Fibroblast of mammary gland (primary cell): Measurements from ENCODE around the gene OR2V1.
"Not testable (repeated sequence)": the region's sequence is repeated elsewhere in the genome, so short reads cannot be mapped to it uniquely, and the experiment has no call there.

Experiments used
- DNase-seq: peaks from one replicate; pipeline ENCODE4 v3.0.0-alpha.2; 2010; ENCODE audit warnings: low read depth
- H3K4me3 ChIP-seq: 2 replicates; pipeline ENCODE4 v1.5.1; 2011; ENCODE audit warnings: low read depth, mild to moderate bottlenecking, low read length, moderate library complexity; ENCODE audit not compliant: control insufficient read depth
- CTCF ChIP-seq: conservative IDR thresholded peaks from 2 replicates; pipeline ENCODE4 v1.5.1; 2011; ENCODE audit warnings: low read depth, low read length, inconsistent platforms; ENCODE audit not compliant: control insufficient read depth, insufficient read depth

Gene OR2V1

GRCh38 chr5:181118369-181118768, 12.6 kb downstream of the OR2V1 start:
- no peak for DNase-seq
- TF ChIP-seq CTCF = no peak
- H3K4me3 ChIP-seq = no peak overlapping the region

- DNase-seq = peak; percentile 40
- peak overlapping the region; percentile 27 for H3K4me3 ChIP-seq
- no peak for TF ChIP-seq CTCF
These were observed 15.9 kb downstream of the OR2V1 start for GRCh38 chr5:181114844-181115778.

- H3K4me3 ChIP-seq = peak overlapping the region; percentile 27
- no peak for DNase-seq
- TF ChIP-seq CTCF = no peak
These were observed 16.6 kb downstream of the OR2V1 start for GRCh38 chr5:181114284-181114843.

- not testable (repeated sequence) for DNase-seq, H3K4me3 ChIP-seq
These were observed 17.4 kb downstream of the OR2V1 start for GRCh38 chr5:181113572-181113971.

- H3K4me3 ChIP-seq = no peak overlapping the region
- DNase-seq = no peak
- no peak for TF ChIP-seq CTCF
These were observed 18.5 kb downstream of the OR2V1 start for GRCh38 chr5:181112476-181112875.

GRCh38 chr5:181111010-181111409, 20.0 kb downstream of the OR2V1 start:
- TF ChIP-seq CTCF = no peak
- DNase-seq = no peak

GRCh38 chr5:181109489-181110013, 21.4 kb downstream of the OR2V1 start:
- DNase-seq = no peak
- TF ChIP-seq CTCF = no peak
- H3K4me3 ChIP-seq = no peak overlapping the region

More at GRCh38 chr5:181111010-181111409, 20.0 kb downstream of the OR2V1 start:
- no peak overlapping the region for H3K4me3 ChIP-seq
